ENCODE measurements around the gene NUDT12. TPM values are rescaled to one million over a fixed set of nuclear protein-coding genes. Genes with fewer than 3 reads are reported as not detected.
A peak's percentile ranks its signal among the peaks of the same experiment; 100 is the strongest.

NUDT12 gene
- 1.8 and 2.4 TPM in 2 replicates for total RNA-seq

DNA sequence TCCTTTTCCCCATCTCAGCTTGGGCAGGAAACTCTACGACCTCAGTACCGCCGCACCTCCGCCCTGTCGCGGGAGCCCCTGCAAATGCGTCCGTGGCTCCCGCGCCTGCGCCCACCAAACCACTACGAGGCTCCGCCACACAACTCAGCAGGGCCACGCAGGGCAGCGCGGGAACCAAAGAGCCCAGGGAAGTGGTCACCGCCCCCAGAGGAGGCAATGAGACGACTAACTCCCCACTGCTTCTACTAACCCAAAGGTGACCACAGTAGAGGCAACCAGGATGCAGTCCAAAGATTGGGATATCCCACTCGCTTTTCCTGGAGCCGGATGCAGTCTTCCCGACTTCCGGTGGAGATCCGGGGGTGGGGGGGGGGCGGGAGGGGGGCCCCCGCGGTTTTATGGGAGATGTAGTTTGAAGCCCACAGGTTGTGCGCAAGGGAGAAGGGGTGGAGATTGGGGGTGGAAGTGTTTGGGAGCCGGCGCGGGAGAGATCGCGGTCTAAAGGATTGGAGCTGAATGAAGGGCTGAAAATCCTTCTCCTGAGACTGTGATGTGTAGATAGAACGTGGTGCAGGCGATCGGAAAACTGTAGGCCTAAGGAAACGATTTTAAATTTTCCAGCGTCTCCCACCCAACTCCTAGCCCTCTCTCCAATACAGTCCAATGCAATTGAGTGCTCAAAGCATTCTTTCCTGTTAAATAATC, at the start of gene NUDT12:
TSS of gene NUDT12 (minus strand) at position 337 of the 705 bp plus-strand sequence. CDS start 2,541 bp downstream, outside the sequence.
- Mint-ChIP-seq H3K9me3 (peaks cover 3% of the 10 kb centered on the region), H3K4me3 (peak within 1 kb of the TSS; percentile 89), H3K27me3 (no peaks in the 10 kb centered on the region), H3K36me3 (ENCODE audit: low read depth) (no peaks in the 10 kb centered on the region), H3K27ac (peak within 1 kb of the TSS; percentile 35), H3K4me1 (peaks cover 9% of the 10 kb centered on the region)
- peak; percentile 75 for DNase-seq
- intact Hi-C loops (cut with micrococcal nuclease): no loop called here

DNA sequence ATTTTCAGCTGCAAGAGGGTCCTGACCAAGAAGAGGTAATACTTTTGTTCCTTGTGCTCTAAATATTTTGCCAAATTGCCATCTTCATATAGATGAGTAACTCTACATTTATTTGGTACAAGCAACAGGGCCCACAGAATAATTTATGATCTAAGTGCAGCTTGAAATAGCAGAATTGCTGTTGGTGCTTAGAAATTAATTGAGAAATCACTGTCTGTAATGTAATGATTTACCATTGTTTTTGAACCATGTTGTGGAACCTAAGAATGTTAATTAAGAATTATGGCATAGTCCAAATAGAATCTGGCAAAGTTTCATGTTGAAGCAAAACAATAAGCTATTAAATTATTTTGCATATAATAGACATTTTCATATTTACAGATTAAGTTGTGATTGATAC, 44.8 kb upstream of the NUDT12 start:
- Mint-ChIP-seq H3K27ac (no peak overlapping the region), H3K9me3 (no peaks in the 10 kb centered on the region), H3K4me3 (no peak overlapping the region), H3K4me1 (no peaks in the 10 kb centered on the region), H3K36me3 (ENCODE audit: low read depth) (no peaks in the 10 kb centered on the region), H3K27me3 (peaks cover 2% of the 10 kb centered on the region)
- no peak for DNase-seq
- intact Hi-C loops (cut with micrococcal nuclease): no loop called here

DNA sequence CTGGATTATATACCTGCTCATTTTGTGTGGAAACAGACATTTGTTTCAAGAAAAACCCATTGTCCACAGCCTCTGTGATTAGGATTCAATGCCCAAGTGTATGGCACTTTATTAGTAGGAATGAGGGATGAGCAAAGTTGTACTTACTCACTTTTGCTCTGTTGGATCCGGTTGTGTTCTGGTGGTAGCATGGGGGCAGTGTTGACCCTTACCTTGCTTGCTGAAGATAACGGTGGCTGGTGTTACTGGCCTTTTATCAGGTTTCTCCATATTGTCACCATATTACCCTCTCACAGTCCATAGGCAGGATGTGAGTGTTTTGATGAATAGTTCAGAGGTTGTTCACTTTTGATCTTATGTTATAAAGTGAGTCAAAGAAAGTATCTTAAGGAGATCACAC, 42.7 kb upstream of the NUDT12 start:
- DNase-seq: no peak
- intact Hi-C loops (cut with micrococcal nuclease): no loop called here
- no peaks in the 10 kb centered on the region for H3K9me3 Mint-ChIP-seq
- no peaks in the 10 kb centered on the region for H3K36me3 Mint-ChIP-seq (ENCODE audit: low read depth)
- H3K27ac Mint-ChIP-seq: no peak overlapping the region
- peaks cover 4% of the 10 kb centered on the region for H3K27me3 Mint-ChIP-seq
- no peaks in the 10 kb centered on the region for H3K4me1 Mint-ChIP-seq
- H3K4me3 Mint-ChIP-seq: no peak overlapping the region

DNA sequence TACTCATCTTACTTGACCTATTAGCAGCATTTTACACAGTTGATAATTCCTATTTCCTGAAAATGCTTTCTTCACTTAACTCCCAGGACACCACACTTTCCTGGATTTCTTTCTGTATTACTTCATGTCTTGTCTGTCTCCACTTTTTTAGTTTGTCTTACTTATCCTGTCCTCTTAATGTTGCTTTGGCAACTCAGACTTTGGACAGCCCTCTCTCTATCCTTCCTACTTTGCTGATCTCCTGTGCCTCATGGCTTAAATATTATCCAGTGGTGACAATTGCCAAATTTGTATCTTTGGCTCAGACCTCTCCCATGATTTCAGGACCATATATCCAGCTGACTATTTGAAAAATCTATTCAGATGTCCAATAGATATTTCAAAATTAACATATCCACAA, 39.8 kb upstream of the NUDT12 start:
- Mint-ChIP-seq H3K27ac (no peak overlapping the region), H3K27me3 (peaks cover 4% of the 10 kb centered on the region), H3K9me3 (no peaks in the 10 kb centered on the region), H3K36me3 (ENCODE audit: low read depth) (no peaks in the 10 kb centered on the region), H3K4me3 (no peak overlapping the region), H3K4me1 (no peaks in the 10 kb centered on the region)
- intact Hi-C loops (cut with micrococcal nuclease): no loop called here
- no peak for DNase-seq

DNA sequence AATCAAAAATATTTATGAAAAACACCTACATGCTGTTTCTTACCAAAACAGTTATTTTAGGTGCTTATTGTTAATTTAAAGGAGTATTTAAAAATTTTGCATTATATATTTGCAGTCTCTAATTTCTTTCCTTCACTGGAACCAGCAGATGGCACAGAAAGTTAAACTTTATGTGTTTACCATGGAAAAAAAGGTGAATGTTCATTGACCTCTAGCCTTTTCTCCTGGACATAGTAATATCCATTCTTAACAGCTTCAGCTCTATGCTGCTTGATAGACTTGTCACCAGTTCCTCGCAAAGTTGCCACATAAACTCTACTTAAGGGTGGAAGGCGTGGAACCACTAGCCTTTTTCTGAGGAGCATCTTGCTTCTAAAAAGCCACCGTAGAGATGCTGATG, 38.7 kb upstream of the NUDT12 start:
- Mint-ChIP-seq H3K36me3 (ENCODE audit: low read depth) (no peaks in the 10 kb centered on the region), H3K4me3 (no peak overlapping the region), H3K27me3 (peaks cover 4% of the 10 kb centered on the region), H3K27ac (no peak overlapping the region), H3K4me1 (no peaks in the 10 kb centered on the region), H3K9me3 (no peaks in the 10 kb centered on the region)
- DNase-seq: no peak
- intact Hi-C loops (cut with micrococcal nuclease): no loop called here

DNA sequence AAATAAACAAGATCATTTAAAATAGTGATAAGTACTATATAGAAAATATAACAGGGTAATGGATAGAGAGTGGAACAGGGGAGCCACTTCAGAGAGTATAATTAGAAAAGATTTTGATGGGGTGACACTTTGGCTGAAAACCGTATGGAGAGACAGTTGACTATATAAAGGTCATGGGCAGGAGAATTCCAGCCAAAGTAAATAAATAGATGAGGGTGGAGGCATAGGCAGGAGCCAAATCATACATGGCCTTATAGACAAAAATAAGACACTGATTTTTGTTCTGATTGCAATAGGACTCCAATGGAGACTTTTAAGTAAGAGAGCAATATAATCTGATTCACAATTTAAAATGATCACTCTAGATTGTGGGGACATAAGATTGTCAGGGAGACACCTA, 37.5 kb upstream of the NUDT12 start:
- Mint-ChIP-seq H3K4me3 (no peak overlapping the region), H3K4me1 (no peaks in the 10 kb centered on the region), H3K27me3 (peaks cover 2% of the 10 kb centered on the region), H3K9me3 (no peaks in the 10 kb centered on the region), H3K36me3 (ENCODE audit: low read depth) (no peaks in the 10 kb centered on the region), H3K27ac (no peak overlapping the region)
- intact Hi-C loops (cut with micrococcal nuclease): no loop called here
- no peak for DNase-seq

DNA sequence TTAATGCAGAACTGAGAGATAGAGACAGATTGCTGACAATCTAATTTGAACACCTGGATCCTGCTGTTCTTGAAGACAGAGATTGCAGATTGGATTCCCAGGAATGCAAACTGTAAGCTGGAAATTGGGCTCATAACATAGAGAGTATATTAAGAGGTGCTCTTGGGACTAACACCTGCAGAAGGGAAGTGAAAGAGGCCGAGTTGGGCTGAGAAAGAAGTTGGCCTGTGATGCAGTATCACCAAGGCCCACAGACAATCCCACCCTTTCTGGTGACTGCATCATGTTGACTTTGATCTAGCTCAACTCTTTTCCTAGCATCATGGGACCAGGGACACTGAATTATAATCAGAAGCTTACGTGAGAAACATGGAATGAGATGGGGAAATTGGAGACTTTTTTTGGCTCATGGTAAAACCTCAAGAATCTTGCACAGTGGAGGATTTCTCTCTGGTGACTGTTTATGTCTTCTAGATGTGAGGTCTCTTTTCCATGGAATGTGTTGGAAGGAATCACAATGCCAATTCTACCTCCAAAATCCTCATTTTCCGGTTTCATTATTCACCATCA, 36.5 kb upstream of the NUDT12 start:
- H3K27me3 Mint-ChIP-seq: peaks cover 2% of the 10 kb centered on the region
- H3K9me3 Mint-ChIP-seq: no peaks in the 10 kb centered on the region
- H3K36me3 Mint-ChIP-seq (ENCODE audit: low read depth): no peaks in the 10 kb centered on the region
- H3K4me3 Mint-ChIP-seq: no peak overlapping the region
- no peaks in the 10 kb centered on the region for H3K4me1 Mint-ChIP-seq
- intact Hi-C loops (cut with micrococcal nuclease): no loop called here
- H3K27ac Mint-ChIP-seq: no peak overlapping the region
- no peak for DNase-seq

DNA sequence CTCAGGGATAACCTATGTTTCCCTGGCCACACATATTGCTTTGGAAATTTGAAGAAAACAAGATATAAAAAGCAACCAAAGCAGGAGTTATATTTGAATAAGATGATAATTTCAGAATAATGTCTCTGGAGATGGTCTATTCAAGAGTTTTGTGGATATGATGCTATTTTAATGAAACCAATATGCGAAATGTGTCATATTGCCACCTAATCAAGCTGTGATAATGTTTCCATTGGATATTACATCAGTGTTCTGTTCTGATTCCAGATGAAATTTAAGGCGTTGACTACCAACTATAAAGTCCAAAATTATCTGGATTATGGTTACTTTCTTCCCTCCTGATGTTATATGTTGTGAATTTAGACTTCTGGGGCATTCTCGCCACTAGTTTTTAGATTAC, 27.6 kb upstream of the NUDT12 start:
- intact Hi-C loops (cut with micrococcal nuclease): no loop called here
- Mint-ChIP-seq H3K9me3 (no peaks in the 10 kb centered on the region), H3K4me3 (no peak overlapping the region), H3K36me3 (ENCODE audit: low read depth) (no peaks in the 10 kb centered on the region), H3K4me1 (no peaks in the 10 kb centered on the region), H3K27me3 (no peaks in the 10 kb centered on the region), H3K27ac (no peak overlapping the region)
- DNase-seq: no peak

DNA sequence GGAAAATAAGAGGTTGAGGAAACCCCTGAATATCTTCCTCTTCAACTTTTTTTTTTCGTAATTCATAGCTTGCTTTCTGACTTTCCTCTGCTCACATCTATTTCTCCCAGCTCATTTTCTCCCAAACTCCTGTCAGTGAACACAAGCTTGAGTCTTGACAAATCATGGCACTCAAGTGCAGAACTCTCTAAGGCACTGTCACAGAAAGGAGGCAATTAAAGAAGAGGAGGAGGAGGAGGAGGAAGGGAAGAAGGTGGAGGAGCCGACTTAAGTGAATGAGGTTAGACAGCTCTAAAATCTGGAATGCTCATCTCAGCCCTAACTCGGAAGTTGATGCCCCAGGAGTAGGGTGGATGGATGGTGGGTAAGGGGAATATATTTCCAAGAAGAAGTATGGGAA, 27.2 kb upstream of the NUDT12 start:
- H3K27ac Mint-ChIP-seq: no peak overlapping the region
- H3K36me3 Mint-ChIP-seq (ENCODE audit: low read depth): no peaks in the 10 kb centered on the region
- no peak for DNase-seq
- H3K4me3 Mint-ChIP-seq: no peak overlapping the region
- H3K27me3 Mint-ChIP-seq: peaks cover 2% of the 10 kb centered on the region
- intact Hi-C loops (cut with micrococcal nuclease): no loop called here
- no peaks in the 10 kb centered on the region for H3K9me3 Mint-ChIP-seq
- H3K4me1 Mint-ChIP-seq: no peaks in the 10 kb centered on the region

DNA sequence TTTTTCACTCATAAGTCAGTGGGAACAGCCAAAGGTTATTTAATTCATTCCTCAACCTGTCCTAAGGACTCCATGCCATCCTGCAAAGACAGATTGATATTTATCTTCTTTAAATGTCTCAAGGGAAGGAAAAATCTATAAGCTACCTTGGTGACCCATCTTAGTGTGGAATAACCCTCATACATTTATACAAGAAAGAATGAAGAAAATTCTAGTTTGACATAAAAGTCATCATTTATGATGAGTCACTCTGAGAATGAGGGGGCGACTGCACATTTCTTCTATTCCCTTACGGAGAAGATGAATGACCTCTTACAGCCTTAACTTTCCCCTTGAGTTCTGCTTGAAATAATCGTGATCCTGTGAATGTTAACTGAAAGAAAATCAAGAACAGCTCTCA, 26.8 kb upstream of the NUDT12 start:
- Mint-ChIP-seq H3K4me1 (no peaks in the 10 kb centered on the region), H3K4me3 (no peak overlapping the region), H3K9me3 (no peaks in the 10 kb centered on the region), H3K27ac (no peak overlapping the region), H3K27me3 (peaks cover 2% of the 10 kb centered on the region), H3K36me3 (ENCODE audit: low read depth) (no peaks in the 10 kb centered on the region)
- no peak for DNase-seq
- intact Hi-C loops (cut with micrococcal nuclease): no loop called here

DNA sequence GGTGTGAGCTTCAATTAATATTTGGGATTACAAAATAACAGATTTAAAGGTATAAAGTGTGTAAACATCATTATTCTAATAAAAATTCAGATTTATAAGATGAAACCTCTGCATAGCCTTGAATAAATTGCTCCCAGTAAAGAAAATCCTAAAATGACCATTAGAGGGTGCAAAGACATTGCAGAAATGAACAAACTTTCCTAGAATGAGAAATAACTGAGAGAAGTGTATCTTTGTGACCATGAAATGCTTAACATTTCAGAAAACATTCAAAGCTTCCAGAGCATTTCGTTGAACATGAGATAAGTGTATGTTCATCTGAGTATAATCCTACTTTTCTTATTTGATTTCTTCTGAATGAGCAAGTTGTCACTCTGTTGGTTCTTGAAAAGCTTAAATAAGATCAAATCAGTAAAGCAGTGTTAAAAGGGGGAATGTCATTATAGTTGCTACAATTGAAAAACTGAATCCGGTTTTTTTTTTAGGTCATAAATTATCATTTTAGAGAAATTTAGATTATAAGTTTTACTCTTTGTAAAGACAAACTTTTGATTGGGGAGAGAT, 24.7 kb upstream of the NUDT12 start:
- H3K9me3 Mint-ChIP-seq: no peaks in the 10 kb centered on the region
- intact Hi-C loops (cut with micrococcal nuclease): no loop called here
- no peak overlapping the region for H3K27ac Mint-ChIP-seq
- no peaks in the 10 kb centered on the region for H3K36me3 Mint-ChIP-seq (ENCODE audit: low read depth)
- H3K27me3 Mint-ChIP-seq: peaks cover 2% of the 10 kb centered on the region
- no peaks in the 10 kb centered on the region for H3K4me1 Mint-ChIP-seq
- no peak for DNase-seq
- no peak overlapping the region for H3K4me3 Mint-ChIP-seq

DNA sequence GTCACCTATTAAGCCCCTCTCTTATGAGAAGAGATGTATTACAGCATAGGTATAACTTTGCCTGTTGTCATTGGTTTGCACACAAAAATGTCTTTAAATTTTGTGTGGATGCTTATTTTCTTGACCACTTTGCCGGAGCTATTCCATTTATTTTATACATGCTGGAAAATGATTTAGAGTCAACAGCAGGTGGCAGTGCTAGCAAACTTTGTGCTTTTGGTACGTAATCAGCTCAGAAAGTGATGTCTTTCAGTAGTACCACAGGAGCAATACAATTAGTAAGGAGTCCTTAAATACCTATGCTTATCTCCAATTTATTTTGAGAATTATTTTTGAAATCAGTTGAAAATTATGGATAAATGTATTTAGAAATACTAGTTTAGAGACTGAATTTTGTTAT, 19.8 kb upstream of the NUDT12 start:
- Mint-ChIP-seq H3K27me3 (peaks cover 3% of the 10 kb centered on the region), H3K9me3 (no peaks in the 10 kb centered on the region), H3K4me1 (no peaks in the 10 kb centered on the region), H3K4me3 (no peak overlapping the region), H3K36me3 (ENCODE audit: low read depth) (no peaks in the 10 kb centered on the region), H3K27ac (no peak overlapping the region)
- intact Hi-C loops (cut with micrococcal nuclease): no loop called here
- no peak for DNase-seq

DNA sequence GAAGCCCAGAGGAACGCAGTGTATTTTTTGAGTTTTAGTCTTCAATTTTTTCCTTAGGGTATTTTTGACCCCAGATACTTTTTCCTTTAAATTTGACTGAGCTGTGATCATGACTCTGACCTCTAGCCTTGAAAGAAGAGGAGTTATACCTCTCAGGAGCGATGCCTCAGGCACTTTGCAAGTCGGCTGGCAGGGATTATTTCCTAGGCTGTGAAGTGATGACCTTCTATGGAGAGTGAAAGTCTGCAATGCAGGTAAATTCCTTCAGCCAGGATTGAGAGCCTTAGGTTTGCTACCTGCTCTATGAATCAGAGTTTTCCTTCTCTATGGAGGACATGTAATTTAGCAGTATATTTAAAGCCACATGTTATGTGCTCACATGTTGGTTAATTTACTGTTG, 10.8 kb upstream of the NUDT12 start:
- no peaks in the 10 kb centered on the region for H3K4me1 Mint-ChIP-seq
- no peaks in the 10 kb centered on the region for H3K36me3 Mint-ChIP-seq (ENCODE audit: low read depth)
- intact Hi-C loops (cut with micrococcal nuclease): no loop called here
- no peak for DNase-seq
- H3K27me3 Mint-ChIP-seq: peaks cover 5% of the 10 kb centered on the region
- no peak overlapping the region for H3K4me3 Mint-ChIP-seq
- no peak overlapping the region for H3K27ac Mint-ChIP-seq
- no peaks in the 10 kb centered on the region for H3K9me3 Mint-ChIP-seq

DNA sequence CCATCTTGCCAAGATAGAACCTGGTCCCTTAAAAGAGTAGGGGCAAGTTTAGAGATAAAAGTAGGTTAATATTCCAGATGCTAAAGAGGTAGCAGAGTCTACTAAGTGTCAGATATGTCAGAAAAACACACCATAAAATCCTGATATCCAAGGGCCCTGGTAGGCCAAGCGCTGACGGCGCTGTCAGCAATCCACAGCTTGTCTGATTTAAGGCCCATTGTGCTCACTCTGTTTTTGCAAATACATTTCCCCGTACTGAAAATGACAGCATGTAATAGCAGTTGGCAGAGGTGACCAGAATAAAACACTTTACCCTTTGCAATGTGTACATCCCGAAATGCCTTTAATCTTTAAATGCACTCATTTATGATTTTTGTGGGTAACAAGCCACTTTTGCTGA, 9.9 kb upstream of the NUDT12 start:
- Mint-ChIP-seq H3K4me1 (no peaks in the 10 kb centered on the region), H3K27me3 (peaks cover 5% of the 10 kb centered on the region), H3K4me3 (no peak overlapping the region), H3K36me3 (ENCODE audit: low read depth) (no peaks in the 10 kb centered on the region), H3K9me3 (no peaks in the 10 kb centered on the region), H3K27ac (no peak overlapping the region)
- no peak for DNase-seq
- intact Hi-C loops (cut with micrococcal nuclease): no loop called here

DNA sequence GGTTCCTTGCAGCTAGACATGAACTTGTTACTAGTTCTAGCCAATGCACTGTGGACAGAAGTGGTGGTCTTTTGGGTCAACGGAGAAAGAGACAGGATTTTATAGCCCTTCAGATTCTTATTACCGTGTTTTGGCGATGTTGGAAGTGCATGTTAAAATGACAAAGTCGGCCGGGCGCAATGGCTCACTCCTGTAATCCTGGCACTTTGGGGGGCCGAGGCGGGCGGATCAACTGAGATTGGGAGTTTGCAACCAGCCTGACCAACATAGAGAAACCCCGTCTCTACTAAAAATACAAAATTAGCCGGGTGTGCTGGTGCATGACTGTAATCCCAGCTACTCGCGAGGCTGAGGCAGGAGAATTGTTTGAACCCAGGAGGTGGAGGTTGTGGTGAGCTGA, 9.1 kb upstream of the NUDT12 start:
- Mint-ChIP-seq H3K36me3 (ENCODE audit: low read depth) (no peaks in the 10 kb centered on the region), H3K4me3 (no peak overlapping the region), H3K27ac (no peak overlapping the region), H3K27me3 (peaks cover 3% of the 10 kb centered on the region), H3K4me1 (no peaks in the 10 kb centered on the region), H3K9me3 (no peaks in the 10 kb centered on the region)
- intact Hi-C loops (cut with micrococcal nuclease): no loop called here
- no peak for DNase-seq

All from activated CD4-positive, alpha-beta T cell treated with anti-CD3 and anti-CD28 coated beads, Interleukin-2, amount 10 ng/mL, durations not matched to agents 24 days and 14 days (primary cell).